ENCODE measurements around the gene CEACAM18. TPM values are rescaled to one million over a fixed set of nuclear protein-coding genes. Genes with fewer than 3 reads are reported as not detected.

CEACAM18 gene
- total and polyA plus RNA-seq, 11 donors = not detected

- H3K27ac ChIP-seq = no peak overlapping the region
- peaks cover 0 to 29% (median 0%) of the 10 kb centered on the region in 12 donors for H3K4me1 ChIP-seq
- no peaks in the 10 kb centered on the region for H3K36me3 ChIP-seq
- no peak for ATAC-seq
- intact Hi-C loops (cut with DNase I) = no loop called here
- WGBS, 4 donors = 9 to 18% (median 11%) methylated on average over 6 of the region's 6 CpGs
- DNase-seq = no peak
- TF ChIP-seq CTCF (IDR thresholded peaks at IDR 0.05) (no peak), POLR2A (IDR thresholded peaks at IDR 0.05) (no peak)
- H3K9me3 ChIP-seq = no peaks in the 10 kb centered on the region
- no peak overlapping the region for H3K4me3 ChIP-seq
- peaks cover 0 to 37% (median 9%) of the 10 kb centered on the region in 9 donors for H3K27me3 ChIP-seq
These were observed 33.0 kb downstream of the CEACAM18 start for GRCh38 chr19:51511353-51511752.

- peaks cover 0 to 4% (median 0%) of the 10 kb centered on the region in 12 donors for H3K4me1 ChIP-seq
- DNase-seq (no peak), ATAC-seq (no peak)
- no peaks in the 10 kb centered on the region for H3K36me3 ChIP-seq
- H3K27me3 ChIP-seq = peaks cover 0 to 36% (median 9%) of the 10 kb centered on the region in 9 donors
- intact Hi-C loops (cut with DNase I) = loop anchor here in 2 of 10 donors (2.0 kb wide), 1 partner anchor 175 kb away; no protein-coding TSS in a partner anchor
- H3K4me3 ChIP-seq = no peak overlapping the region
- no peak for TF ChIP-seq POLR2A (IDR thresholded peaks at IDR 0.05)
- 23 to 37% (median 31%) methylated on average over 2 of the region's 2 CpGs for WGBS, 4 donors
- peaks cover 0 to 7% (median 0%) of the 10 kb centered on the region in 12 donors for H3K9me3 ChIP-seq
- H3K27ac ChIP-seq = no peak overlapping the region
These were observed 35.6 kb downstream of the CEACAM18 start for GRCh38 chr19:51513968-51514367.

GRCh38 chr19:51514866-51515481 is 36.6 kb downstream of the CEACAM18 start:
- no peak overlapping the region for H3K4me3 ChIP-seq
- TF ChIP-seq POLR2A (IDR thresholded peaks at IDR 0.05) (no peak), CTCF (IDR thresholded peaks at IDR 0.05) (peak; percentile 42 to 85 (median 74))
- WGBS, 4 donors = 9 to 19% (median 17%) methylated on average over 3 of the region's 3 CpGs
- peaks cover 0 to 4% (median 0%) of the 10 kb centered on the region in 12 donors for H3K4me1 ChIP-seq
- peaks cover 0 to 36% (median 4%) of the 10 kb centered on the region in 9 donors for H3K27me3 ChIP-seq
- H3K27ac ChIP-seq = no peak overlapping the region
- ATAC-seq = peak in 3 of 4 donors; percentile 39 to 54 (median 51)
- intact Hi-C loops (cut with DNase I) = loop anchor here in 2 of 10 donors (2.0 kb wide), 1 partner anchor 176 kb away; no protein-coding TSS in a partner anchor
- H3K36me3 ChIP-seq = no peaks in the 10 kb centered on the region
- DNase-seq = no peak
- peaks cover 0 to 7% (median 0%) of the 10 kb centered on the region in 12 donors for H3K9me3 ChIP-seq

GRCh38 chr19:51520728-51521127 is 42.4 kb downstream of the CEACAM18 start:
- Histone ChIP-seq H3K9me3 (peaks cover 0 to 11% (median 0%) of the 10 kb centered on the region in 12 donors), H3K4me3 (no peak overlapping the region), H3K36me3 (no peaks in the 10 kb centered on the region), H3K27ac (no peak overlapping the region), H3K4me1 (no peaks in the 10 kb centered on the region), H3K27me3 (peaks cover 0 to 13% (median 0%) of the 10 kb centered on the region in 9 donors)
- WGBS, 4 donors = 45 to 60% (median 51%) methylated on average over 2 of the region's 2 CpGs
- TF ChIP-seq CTCF (IDR thresholded peaks at IDR 0.05) = no peak
- no peak for TF ChIP-seq POLR2A (IDR thresholded peaks at IDR 0.05)
- ATAC-seq = no peak
- no peak for DNase-seq
- intact Hi-C loops (cut with DNase I) = no loop called here
